Activated CD4-positive, alpha-beta memory T cell treated with anti-CD3 and anti-CD28 coated beads for 36 hours (primary cell): Measurements from ENCODE around the gene MED31. TPM values are rescaled to one million over a fixed set of nuclear protein-coding genes. Genes with fewer than 3 reads are reported as not detected.

ENCODE experiments used
- CTCF ChIA-PET: fragments of 350-600 bp; sonication (Branson Sonifier 250); formaldehyde crosslinking; loops from one replicate; lab custom pipeline; 2021; ENCODE audit warnings: antibody characterized with exemption, inconsistent platforms; lab: Charles Lee
- POLR2A ChIA-PET: fragments of 350-600 bp; sonication (Branson Sonifier 250); formaldehyde crosslinking; loops from one replicate; lab custom pipeline; 2021; ENCODE audit warnings: antibody characterized with exemption; lab: Charles Lee
- DNase-seq: peaks from one replicate; pipeline ENCODE4 v3.0.0-alpha.2; 2020
- H3K27ac Mint-ChIP-seq: one replicate; pipeline ENCODE4 v1.8.0; 2021; ENCODE audit warnings: mixed read lengths
- H3K27me3 Mint-ChIP-seq: one replicate; pipeline ENCODE4 v1.8.0; 2021; ENCODE audit warnings: mixed read lengths
- H3K36me3 Mint-ChIP-seq: one replicate; pipeline ENCODE4 v1.8.0; 2021; ENCODE audit warnings: mixed read lengths
- H3K4me1 Mint-ChIP-seq: one replicate; pipeline ENCODE4 v1.8.0; 2021; ENCODE audit warnings: low read depth, mixed read lengths
- H3K4me3 Mint-ChIP-seq: one replicate; pipeline ENCODE4 v1.8.0; 2021; ENCODE audit warnings: mild to moderate bottlenecking, mixed read lengths
- H3K9me3 Mint-ChIP-seq: one replicate; pipeline ENCODE4 v1.8.0; 2021; ENCODE audit warnings: mixed read lengths
- intact Hi-C: fragments of 100-400 bp; cut with micrococcal nuclease; formaldehyde crosslinking; loops from one replicate; pipeline ENCODE4 v1.15.1; 2023
- total RNA-seq, 2 experiments: library from RNA; stranded (reverse); gene quantifications; one replicate each; pipeline ENCODE4 v1.2.3, GENCODE V29; 2021

Gene MED31
- total RNA-seq, 2 experiments from 2014 or later = 22.6 to 25.9 TPM

GRCh38 chr17:6648181-6648580 is 3.2 kb downstream of the MED31 start:
- Mint-ChIP-seq H3K4me1 (peaks cover 70% of the 10 kb centered on the region), H3K9me3 (no peaks in the 10 kb centered on the region), H3K4me3 (no peak overlapping the region), H3K36me3 (peaks cover 39% of the 10 kb centered on the region), H3K27me3 (no peaks in the 10 kb centered on the region), H3K27ac (no peak overlapping the region)
- ChIA-PET CTCF (interaction anchor here (1.0 to 1.2 kb wide), 2 partner anchors 12 to 175 kb away, joined by 3 to 5 read pairs; no protein-coding TSS in a partner anchor), POLR2A (no interaction called here)
- DNase-seq = no peak
- intact Hi-C loops = loop anchor here (5.0 kb wide), 1 partner anchor 176 kb away; no protein-coding TSS in a partner anchor

- Mint-ChIP-seq H3K4me1 (peaks cover 69% of the 10 kb centered on the region), H3K27ac (peak overlapping the region; percentile 95), H3K27me3 (no peaks in the 10 kb centered on the region), H3K36me3 (peaks cover 40% of the 10 kb centered on the region), H3K4me3 (no peak overlapping the region), H3K9me3 (no peaks in the 10 kb centered on the region)
- intact Hi-C loops = loop anchor here (5.0 kb wide), 3 partner anchors 66 to 1061 kb away; partner anchors contain the start of genes NLRP1 and PIMREG
- POLR2A ChIA-PET = no interaction called here
- DNase-seq = no peak
- CTCF ChIA-PET = interaction anchor here (1.1 kb wide), 1 partner anchor 170 kb away, joined by 3 read pairs; no protein-coding TSS in a partner anchor
These were observed 7.8 kb downstream of the MED31 start for GRCh38 chr17:6643451-6644125.

DNA sequence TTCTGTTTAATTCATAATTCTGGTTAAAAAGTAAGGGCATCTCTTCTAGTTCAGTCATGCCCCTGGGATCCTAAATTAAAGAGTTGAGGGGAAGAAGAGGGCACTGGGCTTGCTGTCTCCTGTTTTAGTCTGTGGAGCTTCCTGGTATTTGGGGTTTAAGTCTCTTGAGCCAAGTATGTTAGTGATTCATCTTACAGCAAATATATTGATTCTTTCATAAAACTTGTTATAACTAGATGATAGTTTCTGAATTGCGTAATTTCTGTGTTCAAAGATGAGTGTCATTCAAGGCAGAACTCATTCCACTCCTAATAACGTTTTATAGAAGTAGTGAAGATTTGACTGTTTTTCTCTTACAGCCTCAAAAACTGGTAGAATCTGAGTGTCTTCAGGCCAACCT is 8.8 kb downstream of the MED31 start:
- H3K4me3 Mint-ChIP-seq = peak overlapping the region; percentile 90
- peaks cover 33% of the 10 kb centered on the region for H3K36me3 Mint-ChIP-seq
- peak overlapping the region; percentile 95 for H3K27ac Mint-ChIP-seq
- H3K9me3 Mint-ChIP-seq = no peaks in the 10 kb centered on the region
- ChIA-PET CTCF (interaction anchor here (1.1 to 2.3 kb wide), 2 partner anchors 9 to 201 kb away, joined by 4 to 10 read pairs; partner anchors contain the start of genes C17orf100 and MED31), POLR2A (interaction anchor here (0.6 to 4.6 kb wide), 2 partner anchors 9 to 142 kb away, joined by 3 to 28 read pairs; partner anchors contain the start of genes C17orf100 and MED31)
- no peaks in the 10 kb centered on the region for H3K27me3 Mint-ChIP-seq
- H3K4me1 Mint-ChIP-seq = peaks cover 69% of the 10 kb centered on the region
- intact Hi-C loops = loop anchor here (1.0 to 5.0 kb wide), 4 partner anchors 9 to 1060 kb away; partner anchors contain the start of genes C17orf100, MED31, NLRP1 and PIMREG
- no peak for DNase-seq

- H3K4me3 Mint-ChIP-seq = peak overlapping the region; percentile 90
- no peaks in the 10 kb centered on the region for H3K9me3 Mint-ChIP-seq
- intact Hi-C loops = loop anchor here (2.0 to 5.0 kb wide), 4 partner anchors 64 to 1155 kb away; partner anchors contain the start of genes DERL2, MIS12, NLRP1 and PIMREG
- H3K27ac Mint-ChIP-seq = peak overlapping the region; percentile 95
- H3K4me1 Mint-ChIP-seq = peaks cover 62% of the 10 kb centered on the region
- POLR2A ChIA-PET = interaction anchor here (0.6 to 4.6 kb wide), 4 partner anchors 8 to 488 kb away, joined by 3 to 28 read pairs (median 4); partner anchors contain the start of genes C17orf100 and MED31
- DNase-seq = no peak
- CTCF ChIA-PET = interaction anchor here (0.8 to 2.3 kb wide), 4 partner anchors 10 to 114 kb away, joined by 3 to 10 read pairs (median 4); partner anchors contain the start of genes C17orf100, MED31 and XAF1
- no peaks in the 10 kb centered on the region for H3K27me3 Mint-ChIP-seq
- peaks cover 30% of the 10 kb centered on the region for H3K36me3 Mint-ChIP-seq
These were observed 10.1 kb downstream of the MED31 start for GRCh38 chr17:6641247-6641863.

DNA sequence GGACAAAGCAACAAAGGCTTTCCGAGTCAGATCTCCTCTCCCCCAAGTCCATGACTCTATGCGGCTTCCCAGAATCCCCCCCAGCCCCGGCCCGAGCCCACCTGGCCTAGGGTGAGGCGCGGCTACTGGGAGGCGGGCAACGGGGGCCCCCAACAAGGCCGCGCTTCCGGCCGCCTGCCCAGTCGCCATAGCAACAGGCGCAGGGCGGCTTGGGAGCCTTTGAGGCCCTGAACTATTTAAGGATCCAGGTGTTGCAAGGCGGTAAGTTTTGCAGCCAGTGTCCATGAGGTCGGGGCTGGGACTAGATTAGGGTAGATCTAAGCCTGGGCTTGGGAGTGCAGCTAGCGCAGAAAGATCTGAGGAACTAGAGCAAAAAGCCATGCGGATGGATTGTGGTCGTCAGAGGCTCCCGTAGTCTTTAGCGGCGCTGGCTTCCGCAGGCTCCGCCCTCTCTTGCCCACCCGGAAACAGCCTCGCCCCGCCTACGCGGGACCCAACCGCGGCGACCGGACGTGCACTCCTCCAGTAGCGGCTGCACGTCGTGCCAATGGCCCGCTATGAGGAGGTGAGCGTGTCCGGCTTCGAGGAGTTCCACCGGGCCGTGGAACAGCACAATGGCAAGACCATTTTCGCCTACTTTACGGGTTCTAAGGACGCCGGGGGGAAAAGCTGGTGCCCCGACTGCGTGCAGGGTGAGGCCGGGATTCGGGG is 10.7 kb downstream of the MED31 start, which contains the start of the genes KIAA0753 and TXNDC17:
TSS of gene KIAA0753 (minus strand) at position 176 of the 711 bp plus-strand sequence. CDS start 5,608 bp downstream, outside the sequence.
TSS of gene TXNDC17 (plus strand) at position 525 of the 711 bp plus-strand sequence. CDS start at position 548, 23 bp downstream.
- Mint-ChIP-seq H3K4me3 (peak within 1 kb of the TSS; percentile 90), H3K9me3 (no peaks in the 10 kb centered on the region), H3K27me3 (no peaks in the 10 kb centered on the region), H3K36me3 (peaks cover 27% of the 10 kb centered on the region), H3K27ac (peak within 1 kb of the TSS; percentile 95), H3K4me1 (peaks cover 59% of the 10 kb centered on the region)
- intact Hi-C loops = loop anchor here (2.0 to 5.0 kb wide), 4 partner anchors 63 to 1154 kb away; partner anchors contain the start of genes DERL2, MIS12, NLRP1 and PIMREG
- ChIA-PET POLR2A (interaction anchor here (0.6 to 4.6 kb wide), 5 partner anchors 9 to 489 kb away, joined by 3 to 28 read pairs (median 3); partner anchors contain the start of genes C17orf100 and MED31), CTCF (interaction anchor here (1.0 to 2.3 kb wide), 3 partner anchors 11 to 114 kb away, joined by 3 to 10 read pairs (median 3); partner anchors contain the start of genes C17orf100, MED31 and XAF1)
- peak; percentile 96 for DNase-seq

DNA sequence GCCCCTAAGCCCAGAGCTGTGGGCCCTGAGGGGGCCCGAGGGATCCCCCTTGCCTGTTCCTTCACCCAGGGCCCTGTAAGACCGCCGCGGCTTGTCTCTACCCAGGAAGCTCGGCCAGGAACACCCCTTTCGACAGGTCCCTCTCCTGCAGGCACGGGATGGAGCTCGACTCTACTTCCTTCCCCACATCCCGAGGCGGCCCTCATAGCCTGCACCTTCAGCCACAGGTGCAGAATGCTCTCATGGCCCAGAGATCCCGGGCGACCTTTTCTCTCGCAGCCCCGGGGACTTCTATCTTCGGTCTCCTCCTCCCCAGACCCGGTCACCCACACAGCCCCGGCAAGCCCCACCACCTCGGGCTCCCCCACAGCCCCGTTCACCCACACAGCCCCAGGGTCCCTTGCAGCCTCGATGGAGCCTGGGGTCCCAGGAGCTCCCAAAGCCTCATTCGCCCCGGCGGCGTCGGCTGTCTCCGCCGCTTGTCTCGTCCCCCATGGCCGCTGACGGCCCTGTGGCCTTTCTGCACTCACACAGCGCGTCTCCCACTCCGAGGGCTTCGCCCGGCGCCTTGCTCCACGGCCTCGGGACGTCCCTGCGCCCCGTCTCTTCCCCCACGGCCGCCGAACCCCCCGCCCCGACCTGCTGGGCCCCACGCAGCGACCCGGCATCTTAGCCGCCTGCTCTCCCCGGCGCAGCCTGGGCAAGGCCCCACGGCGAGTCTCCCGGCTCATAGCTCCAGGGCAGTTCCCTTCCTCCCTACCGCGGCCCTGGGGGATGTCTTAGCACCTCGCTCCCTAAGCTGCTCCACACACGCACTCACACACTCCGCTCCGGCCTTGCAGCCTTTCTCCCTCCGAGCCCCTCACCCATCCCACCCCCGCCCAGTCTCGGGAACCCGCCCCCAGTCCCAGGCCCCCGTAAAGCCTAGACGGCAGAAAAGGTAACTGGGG is 11.5 kb downstream of the MED31 start:
- H3K36me3 Mint-ChIP-seq = peaks cover 25% of the 10 kb centered on the region
- H3K4me3 Mint-ChIP-seq = peak overlapping the region; percentile 90
- intact Hi-C loops = loop anchor here (2.0 to 5.0 kb wide), 4 partner anchors 63 to 1153 kb away; partner anchors contain the start of genes DERL2, MIS12, NLRP1 and PIMREG
- H3K9me3 Mint-ChIP-seq = no peaks in the 10 kb centered on the region
- CTCF ChIA-PET = interaction anchor here (1.0 to 1.7 kb wide), 3 partner anchors 10 to 167 kb away, joined by 3 to 8 read pairs (median 5); no protein-coding TSS in a partner anchor
- peaks cover 54% of the 10 kb centered on the region for H3K4me1 Mint-ChIP-seq
- H3K27ac Mint-ChIP-seq = peak overlapping the region; percentile 95
- POLR2A ChIA-PET = interaction anchor here (0.6 to 4.6 kb wide), 3 partner anchors 11 to 18 kb away, joined by 3 to 28 read pairs (median 3); partner anchors contain the start of genes C17orf100 and MED31
- no peaks in the 10 kb centered on the region for H3K27me3 Mint-ChIP-seq
- peak; percentile 45 for DNase-seq

GRCh38 chr17:6639014-6639585 is 12.3 kb downstream of the MED31 start:
- ChIA-PET CTCF (interaction anchor here (0.8 to 1.7 kb wide), 3 partner anchors 11 to 365 kb away, joined by 3 to 8 read pairs (median 5); no protein-coding TSS in a partner anchor), POLR2A (interaction anchor here (1.0 to 4.6 kb wide), 2 partner anchors 12 to 18 kb away, joined by 3 to 28 read pairs; partner anchors contain the start of genes C17orf100 and MED31)
- Mint-ChIP-seq H3K4me1 (peaks cover 46% of the 10 kb centered on the region), H3K27me3 (no peaks in the 10 kb centered on the region), H3K27ac (no peak overlapping the region), H3K4me3 (peak overlapping the region; percentile 90), H3K36me3 (peaks cover 24% of the 10 kb centered on the region), H3K9me3 (no peaks in the 10 kb centered on the region)
- no peak for DNase-seq
- intact Hi-C loops = no loop called here

DNA sequence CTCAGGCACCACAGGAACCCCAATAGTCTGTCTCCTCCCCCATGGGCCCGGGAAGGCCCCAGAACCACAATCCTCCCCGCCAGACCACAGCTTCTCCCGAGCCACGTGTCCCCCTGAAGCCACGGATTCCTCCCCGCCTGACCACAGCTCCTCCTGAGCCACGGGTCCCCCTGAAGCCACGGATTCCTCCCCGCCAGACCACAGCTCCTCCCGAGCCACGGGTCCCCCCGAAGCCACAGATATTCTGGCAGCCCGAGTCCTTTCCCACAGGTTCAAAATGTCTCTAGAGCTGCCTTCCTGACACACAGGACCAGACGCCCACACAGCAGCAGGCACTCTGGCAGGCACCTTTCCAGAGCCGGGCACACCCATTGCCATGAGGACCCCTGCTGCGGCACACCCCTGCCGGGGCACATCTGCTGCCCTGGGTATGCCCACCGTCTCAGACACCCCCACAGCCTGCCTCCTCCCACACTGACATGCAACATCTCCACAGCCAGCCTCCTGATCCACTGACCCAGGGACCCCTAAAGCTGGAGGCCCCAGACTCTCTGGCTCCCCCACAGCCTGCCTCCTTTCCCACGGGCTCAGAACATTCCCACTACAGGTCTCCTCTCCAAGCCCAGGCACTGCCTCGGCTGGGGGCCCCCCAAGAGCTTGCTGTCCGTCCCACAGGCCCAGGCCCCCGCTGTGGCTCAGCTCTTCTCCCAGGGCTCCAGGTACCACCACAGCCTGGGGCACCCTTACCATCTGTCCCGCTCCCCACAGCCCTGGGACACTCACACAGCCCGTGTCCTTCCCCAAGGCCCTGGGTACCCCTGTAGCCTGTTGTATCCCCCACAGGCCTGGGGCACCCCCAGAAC is 13.1 kb downstream of the MED31 start:
- intact Hi-C loops = no loop called here
- Mint-ChIP-seq H3K4me3 (peak overlapping the region; percentile 90), H3K36me3 (peaks cover 25% of the 10 kb centered on the region), H3K4me1 (peaks cover 38% of the 10 kb centered on the region), H3K27me3 (no peaks in the 10 kb centered on the region), H3K9me3 (no peaks in the 10 kb centered on the region), H3K27ac (no peak overlapping the region)
- DNase-seq = no peak
- CTCF ChIA-PET = interaction anchor here (0.8 to 1.7 kb wide), 2 partner anchors 165 to 366 kb away, joined by 3 to 8 read pairs; no protein-coding TSS in a partner anchor
- POLR2A ChIA-PET = interaction anchor here (4.6 kb wide), 1 partner anchor 13 kb away, joined by 28 read pairs; the partner anchor contains the start of genes C17orf100 and MED31

DNA sequence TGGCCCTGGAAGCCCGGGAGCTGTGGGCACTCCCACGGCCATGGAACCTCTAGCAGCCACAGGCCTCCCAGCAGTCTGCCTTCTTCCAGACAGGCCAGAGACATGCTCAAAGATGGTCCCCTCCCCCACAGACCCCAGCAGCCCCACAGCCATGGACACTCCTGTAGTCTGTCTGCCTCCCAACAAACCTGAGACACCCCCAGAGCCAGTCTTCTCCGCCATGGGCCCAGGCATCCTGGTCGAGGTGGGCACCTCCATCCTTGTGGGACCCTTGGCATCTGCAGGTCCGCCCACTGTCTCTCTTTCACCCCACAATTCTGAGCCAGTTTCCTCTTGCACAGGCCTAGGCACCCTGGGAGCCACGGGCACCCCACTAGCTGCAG is 14.0 kb downstream of the MED31 start:
- ChIA-PET CTCF (no interaction called here), POLR2A (no interaction called here)
- no peak for DNase-seq

More for the DNA sequence above, 14.0 kb downstream of the MED31 start:
- intact Hi-C loops = no loop called here
- Mint-ChIP-seq H3K36me3 (peaks cover 28% of the 10 kb centered on the region), H3K9me3 (no peaks in the 10 kb centered on the region), H3K27ac (no peak overlapping the region), H3K27me3 (no peaks in the 10 kb centered on the region), H3K4me3 (no peak overlapping the region), H3K4me1 (peaks cover 29% of the 10 kb centered on the region)
